IPS-NIHi11 (cell line): Measurements from ENCODE around the gene RMND5A.

Experiments used
- DNase-seq: peaks from one replicate; pipeline ENCODE4 v3.0.0; 2012; ENCODE audit warnings: mixed read lengths, low spot score

RMND5A gene

GRCh38 chr2:86791573-86791972 is 71.5 kb downstream of the RMND5A start:
- no peak for DNase-seq

DNA sequence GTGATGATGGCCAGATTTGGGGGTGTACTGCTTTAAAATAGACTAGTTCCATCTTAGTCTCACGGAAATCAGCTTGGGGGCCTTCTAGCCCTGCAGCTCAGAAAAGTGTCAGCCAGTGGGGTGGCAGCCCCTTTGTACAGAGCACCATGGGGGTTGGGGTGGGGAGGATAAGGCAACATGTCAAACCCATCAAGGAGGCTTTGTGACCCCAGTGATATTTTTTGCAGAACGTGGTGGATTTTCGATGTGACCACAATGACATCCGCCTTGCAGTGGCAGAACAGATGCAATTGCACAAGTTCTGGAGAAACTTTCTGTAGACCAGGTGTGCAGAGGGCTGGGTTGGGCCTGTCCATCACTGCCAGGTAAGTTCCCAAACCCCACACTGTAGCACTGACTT is 73.7 kb downstream of the RMND5A start:
- DNase-seq, result no peak

DNA sequence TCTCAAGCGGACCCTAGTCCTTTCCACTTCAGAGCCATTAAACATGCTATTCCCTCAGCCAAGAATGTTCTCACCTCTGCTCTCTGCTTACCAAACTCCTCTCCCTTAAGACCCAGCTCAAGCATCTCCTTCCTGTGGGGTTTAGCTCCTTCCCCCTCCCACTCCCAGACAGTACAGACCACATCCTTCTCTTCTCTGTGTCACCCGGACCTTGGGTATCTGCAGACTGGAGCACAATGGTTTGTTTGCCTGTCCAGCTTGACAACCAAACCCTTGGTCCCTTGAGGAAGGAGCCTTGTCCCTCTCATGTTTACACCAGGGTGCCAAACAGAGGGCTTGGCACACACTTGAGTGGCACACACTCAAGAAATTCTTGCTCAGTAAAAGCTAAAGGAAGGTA is 74.8 kb downstream of the RMND5A start:
- DNase-seq, result no peak

- DNase-seq, result no peak
Observed at GRCh38 chr2:86800856-86801567, 80.9 kb downstream of the RMND5A start.

- no peak for DNase-seq
Observed at GRCh38 chr2:86806059-86806857, 86.2 kb downstream of the RMND5A start.

DNA sequence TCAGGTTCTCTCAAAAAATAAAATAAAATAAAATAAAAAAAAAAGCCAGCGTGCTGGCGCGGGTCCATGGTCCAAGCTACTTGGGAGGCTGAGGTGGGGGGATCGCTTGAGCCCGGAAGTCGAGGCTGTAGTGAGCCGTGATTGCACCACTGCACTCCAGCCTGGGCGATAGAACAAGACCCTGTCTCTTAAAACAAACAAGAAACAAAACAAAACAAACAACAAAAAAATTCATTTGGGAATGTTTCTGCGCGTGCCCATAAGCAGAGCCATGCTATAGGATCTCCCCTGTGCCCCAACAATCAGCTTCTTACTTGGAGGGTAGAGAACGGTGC is 87.0 kb downstream of the RMND5A start:
- DNase-seq, result no peak

DNA sequence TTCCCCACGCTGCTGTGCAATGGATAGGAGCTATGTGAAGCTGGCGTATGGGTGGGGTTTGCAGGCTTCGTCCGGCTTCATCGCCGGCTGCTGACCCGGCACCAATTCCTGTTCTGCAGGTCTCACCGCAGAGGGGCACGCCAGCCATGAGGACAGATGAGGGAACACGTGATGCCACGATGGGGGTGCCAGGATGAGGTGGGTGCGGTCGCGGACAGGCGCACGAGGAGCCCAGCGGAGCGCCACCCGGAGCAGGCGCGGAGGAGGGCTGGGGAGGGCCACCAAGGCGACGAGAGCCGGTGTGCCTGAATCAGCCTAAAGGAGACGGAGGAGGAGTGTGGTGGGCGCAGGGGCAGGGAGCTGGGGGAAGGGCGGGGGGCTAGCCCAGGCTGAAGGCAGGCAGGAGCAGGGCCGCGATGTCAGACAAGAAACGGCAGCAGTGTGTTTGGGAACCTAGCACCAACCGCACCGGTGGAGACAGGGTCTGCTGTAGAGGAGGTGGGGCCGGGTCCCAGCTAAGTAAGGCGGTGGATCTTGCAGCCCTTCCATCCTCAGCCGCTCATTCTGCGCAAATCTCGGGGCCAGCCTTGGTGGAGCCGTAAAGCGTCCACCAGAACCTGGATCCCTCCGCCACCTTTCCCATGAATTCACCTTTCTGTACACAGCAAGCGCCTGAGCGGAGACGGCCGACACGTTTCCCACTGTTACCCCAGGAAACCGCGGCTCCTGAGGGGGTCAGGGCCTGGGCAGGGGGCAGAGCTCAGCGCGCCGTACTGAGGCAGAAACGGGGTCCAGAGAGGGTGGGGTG is 87.6 kb downstream of the RMND5A start:
- peak; percentile 81 for DNase-seq

GRCh38 chr2:86808315-86809161 is 88.4 kb downstream of the RMND5A start:
- peak; percentile 96 for DNase-seq

DNA sequence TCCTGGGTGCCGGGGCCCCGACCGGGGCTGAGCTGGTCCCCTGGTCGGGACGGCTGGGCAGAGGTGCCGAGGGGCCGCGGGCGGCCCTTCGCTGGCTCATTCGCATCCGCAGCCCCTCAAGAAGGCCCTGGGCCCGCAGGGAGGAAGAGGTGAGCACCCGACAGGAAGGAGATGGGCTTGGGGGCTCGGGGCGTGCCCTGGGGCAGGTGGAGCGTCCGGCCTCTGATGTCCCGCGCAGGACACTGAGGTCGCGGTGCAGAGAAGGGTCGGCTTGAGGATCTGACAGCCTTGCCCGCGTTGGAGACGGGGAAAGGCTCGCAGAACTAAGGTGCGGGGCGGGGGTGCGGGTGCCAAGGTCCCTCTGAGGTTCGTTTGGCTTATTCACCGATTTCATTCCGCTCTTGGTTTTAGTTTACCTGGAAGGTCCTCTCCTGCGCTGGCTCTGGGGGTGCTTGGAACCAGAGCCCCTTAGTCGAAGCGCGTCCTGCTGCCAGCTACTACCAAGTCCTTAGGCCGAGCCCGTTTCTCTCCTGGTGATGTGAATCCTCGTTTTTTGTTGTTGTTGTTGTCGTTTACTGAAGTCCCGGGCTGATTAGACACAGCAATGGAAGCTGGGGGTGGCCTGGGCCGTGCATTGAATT is 89.5 kb downstream of the RMND5A start:
- no peak for DNase-seq

DNA sequence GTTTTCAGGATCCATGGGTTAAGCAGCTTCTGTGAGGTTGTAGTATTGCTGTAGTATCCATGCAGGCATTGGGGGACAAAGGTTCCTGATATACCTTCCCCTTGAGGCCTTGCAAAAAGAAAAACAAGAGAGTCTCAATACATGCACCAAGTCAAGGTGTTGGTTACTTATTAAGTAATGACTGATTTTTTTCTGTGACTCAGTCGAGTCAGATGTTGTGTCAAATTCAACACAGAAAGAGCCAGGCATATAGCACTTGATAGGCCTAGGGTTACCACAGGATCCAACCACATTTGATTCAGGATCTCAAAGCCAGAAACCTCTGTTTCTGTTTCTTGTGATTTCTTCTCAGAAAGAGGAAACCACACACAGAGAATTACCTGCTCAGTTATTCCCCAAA is 95.5 kb downstream of the RMND5A start:
- no peak for DNase-seq

- DNase-seq, result no peak
Observed at GRCh38 chr2:86818114-86818801, 98.2 kb downstream of the RMND5A start.

DNA sequence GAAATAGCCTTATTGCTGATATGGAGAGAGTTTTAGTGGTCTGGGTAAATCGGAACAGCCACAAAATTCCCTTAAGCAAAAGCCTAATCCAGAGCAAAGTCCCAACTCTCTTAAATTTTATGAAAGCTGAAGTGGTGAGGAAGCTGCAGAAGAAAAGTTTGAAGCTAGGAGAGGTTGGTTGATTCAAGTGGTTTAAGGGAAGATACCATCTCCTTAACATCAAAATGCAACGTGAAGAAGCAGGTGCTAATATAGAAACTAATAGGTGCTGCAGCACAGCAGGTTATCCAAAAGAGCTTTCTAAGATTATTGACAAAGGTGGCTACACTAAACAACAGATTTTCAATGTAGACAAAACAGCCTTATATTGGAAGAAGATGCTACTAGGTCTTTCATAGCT is 98.9 kb downstream of the RMND5A start:
- DNase-seq, result no peak

DNA sequence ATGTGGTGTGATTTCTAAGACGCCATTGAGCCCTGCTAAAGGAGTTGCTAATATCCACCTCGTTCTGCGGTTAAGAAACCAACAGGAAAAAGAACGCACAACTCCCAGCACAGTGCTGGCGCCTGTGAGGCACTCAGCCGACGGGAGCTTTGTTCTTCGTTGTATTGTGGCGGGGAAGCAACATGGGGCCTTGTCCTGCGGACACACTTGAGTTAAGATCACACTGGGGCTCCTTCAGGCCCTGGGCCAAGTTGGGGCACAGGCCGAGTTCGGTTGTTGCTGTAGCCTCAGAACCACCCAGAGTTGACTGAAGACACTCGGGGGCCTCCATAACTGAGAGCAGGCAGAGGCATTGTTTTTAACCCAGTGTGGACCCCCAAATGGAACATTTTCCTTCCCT is 101.2 kb downstream of the RMND5A start:
- DNase-seq, result no peak

DNA sequence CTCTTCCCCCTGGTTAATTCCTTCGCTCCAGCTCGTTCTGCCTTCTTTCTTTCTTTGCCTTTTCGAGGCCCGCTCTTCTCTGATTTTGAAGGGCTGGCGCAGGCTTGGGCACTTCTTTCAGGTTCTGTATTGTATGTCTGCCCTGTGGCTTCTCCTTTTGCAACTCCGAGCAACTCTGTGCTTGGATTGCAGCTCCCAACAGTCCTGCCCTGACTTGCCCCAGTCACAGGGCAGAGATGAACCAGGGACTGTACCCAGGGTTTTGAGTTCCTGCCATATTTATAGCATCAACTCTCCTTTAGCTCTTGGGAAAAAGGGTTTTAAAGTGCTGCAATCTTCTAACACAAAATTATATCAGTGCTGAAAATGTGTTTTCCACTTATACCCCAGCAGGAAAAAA is 101.8 kb downstream of the RMND5A start:
- DNase-seq, result no peak

DNA sequence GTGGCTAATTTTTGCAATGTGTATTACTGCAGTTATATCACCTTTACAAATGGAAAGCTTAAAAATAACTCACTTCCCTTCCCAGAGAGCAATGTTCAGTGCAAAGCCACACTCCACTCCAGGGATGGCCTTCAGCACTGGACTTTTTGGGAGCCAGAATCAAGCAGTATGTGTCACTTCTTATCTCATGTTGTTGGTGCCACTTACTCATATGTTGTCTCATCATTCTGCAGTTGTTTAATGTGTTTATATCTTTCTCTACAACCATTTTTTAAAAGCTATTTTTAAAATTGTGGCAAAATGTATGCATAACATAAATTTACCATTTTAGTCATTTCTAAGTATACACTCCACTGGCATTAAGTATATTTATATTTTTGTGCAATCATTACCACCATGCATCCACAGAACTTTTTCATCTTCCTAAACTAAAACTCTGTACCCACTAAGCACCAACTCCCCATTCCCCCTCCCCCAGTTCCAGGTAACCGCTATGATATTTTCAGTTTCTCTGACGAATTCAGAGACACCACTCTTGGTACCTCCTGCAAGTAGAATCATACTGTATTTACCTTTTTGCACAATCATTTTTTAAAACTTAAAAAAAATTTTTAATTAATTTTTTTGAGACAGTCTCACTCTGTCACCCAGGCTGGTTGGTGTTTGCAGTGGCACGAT is 102.7 kb downstream of the RMND5A start:
- no peak for DNase-seq

GRCh38 chr2:86825036-86825692 is 105.1 kb downstream of the RMND5A start:
- no peak for DNase-seq

DNA sequence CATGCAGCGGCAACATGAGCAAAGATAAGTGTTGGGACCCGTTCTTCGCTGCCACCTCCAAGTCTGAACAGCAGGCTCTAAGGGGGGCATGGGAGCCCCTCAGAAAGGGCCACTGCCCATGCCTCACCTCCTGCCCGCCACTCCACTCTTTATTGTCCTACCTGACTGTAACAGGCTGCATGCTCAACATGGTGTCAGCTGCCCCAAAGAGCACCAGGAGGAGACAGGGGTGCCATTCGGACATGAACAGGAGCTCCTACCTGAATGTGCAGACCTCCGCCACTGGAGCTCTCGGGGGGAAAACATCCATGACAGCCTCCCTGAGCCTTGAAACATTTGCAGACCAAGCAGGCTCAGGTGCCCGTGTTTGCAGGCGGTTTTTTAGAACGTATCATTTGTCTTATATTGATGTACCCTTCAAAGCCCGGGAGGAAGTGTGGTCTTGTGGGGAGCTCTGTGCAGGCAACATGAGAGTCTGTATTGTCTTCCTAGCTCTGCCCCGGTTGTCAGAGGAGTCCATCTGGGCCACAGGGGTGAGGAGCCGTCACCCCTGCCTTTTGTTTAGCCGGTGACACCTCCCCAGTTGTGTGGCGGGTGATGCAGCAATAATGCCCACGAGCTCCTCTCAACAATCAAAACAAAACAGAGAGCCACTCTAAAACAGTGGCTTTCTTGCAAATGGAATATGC is 105.7 kb downstream of the RMND5A start:
- no peak for DNase-seq

DNA sequence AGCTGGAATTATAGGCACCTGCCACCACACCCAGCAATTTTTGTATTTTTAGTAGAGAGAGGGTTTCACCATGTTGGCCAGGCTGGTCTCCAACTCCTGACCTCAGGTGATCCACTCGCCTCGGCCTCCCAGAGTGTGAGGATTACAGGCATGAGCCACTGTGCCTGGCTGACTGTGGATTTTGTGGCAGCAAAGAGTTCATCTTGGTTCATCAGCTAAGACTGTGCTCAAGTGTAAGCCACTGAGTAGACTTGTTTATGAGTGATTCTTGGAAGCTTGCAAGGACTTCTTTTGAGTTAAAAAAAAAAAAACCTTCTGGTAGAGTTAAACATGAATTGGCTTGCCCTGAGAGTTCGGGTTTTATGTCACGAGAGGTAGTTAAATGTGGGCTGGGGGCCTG is 106.9 kb downstream of the RMND5A start:
- no peak for DNase-seq
